IMR-90 (cell line): Measurements from ENCODE around the gene METTL27.

Experiments
- CHD1 ChIP-seq: IDR thresholded peaks from 2 replicates; pipeline ENCODE4 v1.6.1; 2012; ENCODE audit warnings: low read depth, low read length, improper control_type of control experiment
- CTCF ChIP-seq: conservative IDR thresholded peaks from 2 replicates; pipeline ENCODE4 v1.5.1; 2012; ENCODE audit warnings: mild to moderate bottlenecking, low read depth, low read length, improper control_type of control experiment
- ELK1 ChIP-seq: fragments of 150-350 bp; IDR thresholded peaks from 2 replicates; pipeline ENCODE4 v1.6.1; 2016; ENCODE audit warnings: low read depth, mild to moderate bottlenecking, low read length, moderate library complexity, borderline replicate concordance
- FOS ChIP-seq: fragments of 150-350 bp; IDR thresholded peaks from 2 replicates; pipeline ENCODE4 v1.6.1; 2016; ENCODE audit warnings: low read depth, low read length
- MAFK ChIP-seq: IDR thresholded peaks from 2 replicates; pipeline ENCODE4 v1.6.1; 2012; ENCODE audit warnings: low read depth, low read length, improper control_type of control experiment
- MAZ ChIP-seq: IDR thresholded peaks from 2 replicates; pipeline ENCODE4 v1.6.1; 2012; ENCODE audit warnings: low read depth, mild to moderate bottlenecking, low read length, improper control_type of control experiment, moderate library complexity, borderline replicate concordance
- MXI1 ChIP-seq: IDR thresholded peaks from 2 replicates; pipeline ENCODE4 v1.6.1; 2012; ENCODE audit warnings: low read depth, mild to moderate bottlenecking, low read length, moderate library complexity, borderline replicate concordance
- NFE2L2 ChIP-seq: fragments of 150-350 bp; IDR thresholded peaks from 2 replicates; pipeline ENCODE4 v1.6.1; 2016; ENCODE audit warnings: low read depth, mild to moderate bottlenecking, low read length
- POLR2A ChIP-seq: IDR thresholded peaks from 2 replicates; pipeline ENCODE4 v1.6.1; 2012; ENCODE audit warnings: mild to moderate bottlenecking, low read depth, low read length
- RAD21 ChIP-seq: IDR thresholded peaks from 2 replicates; pipeline ENCODE4 v1.6.1; 2012; ENCODE audit warnings: low read length, improper control_type of control experiment
- RCOR1 ChIP-seq: IDR thresholded peaks from 2 replicates; pipeline ENCODE4 v1.6.1; 2012; ENCODE audit warnings: mild to moderate bottlenecking, low read length, improper control_type of control experiment; ENCODE audit not compliant: insufficient replicate concordance
- RFX5 ChIP-seq: IDR thresholded peaks from 2 replicates; pipeline ENCODE4 v1.8.0; 2012; ENCODE audit warnings: low read depth, mild to moderate bottlenecking, low read length, moderate library complexity
- SMC3 ChIP-seq: fragments of 150-350 bp; IDR thresholded peaks from 2 replicates; pipeline ENCODE4 v1.6.1; 2016; ENCODE audit warnings: low read depth, mild to moderate bottlenecking, antibody characterized with exemption, low read length, moderate library complexity
- TF ChIP-seq, protein P1 (sequence below): fragments of 150-350 bp; IDR thresholded peaks from 2 replicates; pipeline ENCODE4 v1.6.1; 2017; ENCODE audit warnings: mild to moderate bottlenecking, antibody characterized with exemption, low read length, low read depth

DNA sequence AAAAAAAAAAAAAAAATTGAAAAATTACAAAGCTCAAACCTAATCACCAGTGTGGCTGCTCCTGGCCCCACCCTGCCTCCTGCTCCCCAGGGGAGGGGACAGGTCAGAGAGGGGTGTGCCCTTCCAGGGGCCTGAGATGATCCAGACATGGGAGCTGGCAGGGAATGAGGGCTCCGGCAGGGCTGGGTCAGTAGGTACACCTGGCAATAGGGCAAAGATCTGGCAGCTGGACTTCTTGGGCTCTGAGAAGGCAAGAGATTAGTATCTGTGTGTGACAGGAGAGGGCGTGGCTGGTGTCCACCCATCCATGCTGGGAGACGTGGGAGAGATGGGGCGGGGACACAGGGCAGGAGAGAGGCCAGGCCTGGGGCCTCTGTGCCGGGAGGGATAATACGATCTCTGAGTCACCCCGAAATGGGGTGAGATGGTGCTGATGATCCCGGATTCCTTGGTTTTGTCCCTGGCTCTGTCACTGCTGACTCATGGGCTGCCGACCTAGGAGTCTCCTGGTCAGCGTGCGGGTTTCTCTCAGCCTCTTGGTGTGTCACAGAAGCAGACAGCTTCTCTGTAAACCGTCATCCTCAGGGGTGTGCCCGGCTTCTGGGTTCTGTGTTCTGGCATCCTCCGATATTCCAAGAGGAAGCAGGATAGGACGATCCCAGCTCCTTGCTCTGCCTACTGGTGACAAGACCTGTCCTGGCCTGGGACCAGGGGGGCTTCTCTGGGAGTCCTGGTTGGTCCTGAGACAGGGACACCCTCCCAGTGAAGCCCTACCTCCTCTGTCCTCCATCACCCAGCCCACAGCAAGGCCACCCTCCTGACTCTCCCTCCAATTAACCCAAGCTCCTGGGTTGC is 19.8 kb downstream of the METTL27 start:
- TF ChIP-seq CTCF (no peak), MXI1 (peak; percentile 82; the same call in 1 of the 2 replicates), MAZ (no peak; the same call in 1 of the 2 replicates), NFE2L2 (peak; percentile 61; the same call in 1 of the 2 replicates), POLR2A (no peak), SMC3 (no peak), RAD21 (no peak), CHD1 (no peak), ELK1 (no peak), FOS (peak; percentile 97), MAFK (peak; percentile 48; the same call in 1 of the 2 replicates), RFX5 (no peak), RCOR1 (no peak)
- TF ChIP-seq, protein P1, sequence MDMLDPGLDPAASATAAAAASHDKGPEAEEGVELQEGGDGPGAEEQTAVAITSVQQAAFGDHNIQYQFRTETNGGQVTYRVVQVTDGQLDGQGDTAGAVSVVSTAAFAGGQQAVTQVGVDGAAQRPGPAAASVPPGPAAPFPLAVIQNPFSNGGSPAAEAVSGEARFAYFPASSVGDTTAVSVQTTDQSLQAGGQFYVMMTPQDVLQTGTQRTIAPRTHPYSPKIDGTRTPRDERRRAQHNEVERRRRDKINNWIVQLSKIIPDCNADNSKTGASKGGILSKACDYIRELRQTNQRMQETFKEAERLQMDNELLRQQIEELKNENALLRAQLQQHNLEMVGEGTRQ = no peak
